HepG2 (cell line): ENCODE results near the gene TRIM25. TPM values are rescaled to one million over a fixed set of nuclear protein-coding genes. Genes with fewer than 3 reads are reported as not detected.

Source experiments
- ATAC-seq: fragments of 200-7000 bp; cut with Tn5 transposase; 3 replicates; pipeline ENCODE4 v1.9.1; 2020; ENCODE audit warnings: mild to moderate bottlenecking, moderate library complexity
- BruUV-seq: library from RNA; stranded (reverse); fragments of 400-500 nt; replicated peaks from 2 replicates; lab custom pipeline; 2021; lab: Mats Ljungman, UMichigan
- CTCF ChIA-PET: fragments of 300-600 bp; formaldehyde crosslinking; extraction: SDS; loops from one replicate; lab custom pipeline; 2021; ENCODE audit warnings: low total read pairs, inconsistent platforms, low intra/inter-chr PET ratio; lab: Yijun Ruan, JAX
- POLR2A ChIA-PET: fragments of 350-600 bp; sonication (Branson Sonifier 250); formaldehyde crosslinking; loops from one replicate; lab custom pipeline; 2020; ENCODE audit warnings: antibody characterized with exemption, inconsistent platforms; lab: Yijun Ruan, JAX
- DNase-seq: peaks from one replicate; pipeline ENCODE4 v3.0.0-alpha.2; 2015; ENCODE audit warnings: low spot score
- FAIRE-seq: peaks from 3 replicates; lab custom pipeline; 2011; peaks lifted over from hg19 to GRCh38; lab: Jason Lieb, UNC
- H2AFZ ChIP-seq: one replicate; pipeline ENCODE4 v1.6.1; 2011; ENCODE audit warnings: low read length, inconsistent platforms
- H3K27ac ChIP-seq: fragments of 300-600 bp; 3 replicates; pipeline ENCODE4 v1.8.0; 2011; ENCODE audit warnings: mixed run types, mild to moderate bottlenecking, mixed read lengths, low read length, inconsistent platforms; ENCODE audit not compliant: insufficient read depth; ENCODE audit errors: extremely low read length
- H3K27me3 ChIP-seq, 2 experiments: fragments of 200-600 bp in 1 of 2; 2 replicates in 1 of 2; 3 replicates in 1 of 2; pipeline versions ENCODE4 v1.6.0 to v1.8.0; 2011; ENCODE audit warnings: low read length in 2 of 2, mild to moderate bottlenecking in 2 of 2, moderate library complexity in 2 of 2, inconsistent platforms in 1 of 2; ENCODE audit not compliant: insufficient read depth in 2 of 2, control insufficient read depth in 1 of 2
- H3K36me3 ChIP-seq, 2 experiments: fragments of 200-600 bp in 1 of 2; replicated peaks in 1 of 2; 2 replicates in 1 of 2; 3 replicates in 1 of 2; pipeline versions ENCODE4 v1.5.1 to v1.8.0; 2011; ENCODE audit warnings: low read length in 2 of 2, inconsistent platforms in 1 of 2; ENCODE audit not compliant: insufficient read depth in 2 of 2, control insufficient read depth in 1 of 2
- H3K4me1 ChIP-seq: 2 replicates; pipeline ENCODE4 v1.5.1; 2012; ENCODE audit warnings: low read length, inconsistent platforms; ENCODE audit not compliant: insufficient read depth
- H3K4me2 ChIP-seq: 2 replicates; pipeline ENCODE4 v1.6.0; 2011; ENCODE audit warnings: low read depth, low read length, inconsistent platforms
- H3K4me3 ChIP-seq, 3 experiments: fragments of 200-600 bp in 1 of 3; sonication (generic), shearing (Covaris generic) in 1 of 3; replicated peaks in 1 of 3; 2 replicates each; pipeline ENCODE4 v1.5.1; 2011 to 2016; ENCODE audit warnings: low read length in 3 of 3, inconsistent platforms in 2 of 3, low read depth in 2 of 3, mild to moderate bottlenecking in 2 of 3, control low read depth in 1 of 3, mixed read lengths in 1 of 3; ENCODE audit not compliant: insufficient read depth in 1 of 3
- H3K79me2 ChIP-seq: one replicate; pipeline ENCODE4 v1.6.1; 2011; ENCODE audit warnings: low read length, inconsistent platforms; ENCODE audit not compliant: insufficient read depth
- H3K9ac ChIP-seq: 2 replicates; pipeline ENCODE4 v1.6.0; 2011; ENCODE audit warnings: mild to moderate bottlenecking, low read depth, low read length, inconsistent platforms; ENCODE audit not compliant: insufficient read depth
- H3K9me3 ChIP-seq: 2 replicates; pipeline ENCODE4 v1.5.1; 2012; ENCODE audit warnings: mild to moderate bottlenecking, low read length
- H4K20me1 ChIP-seq: 2 replicates; pipeline ENCODE4 v1.6.0; 2011; ENCODE audit warnings: inconsistent platforms, mild to moderate bottlenecking, low read length, moderate library complexity; ENCODE audit not compliant: insufficient read depth
- FOXA3 ChIP-seq: IDR thresholded peaks from 2 replicates; pipeline ENCODE4 v1.6.1; 2016; ENCODE audit warnings: missing genetic modification reagents, missing compliant biosample characterization
- FOXM1 ChIP-seq: sonication (generic); formaldehyde crosslinking; IDR thresholded peaks from 2 replicates; pipeline ENCODE4 v1.5.0; 2020; ENCODE audit warnings: missing genetic modification reagents
- GPN1 ChIP-seq: sonication (generic); formaldehyde crosslinking; IDR thresholded peaks from 2 replicates; pipeline ENCODE4 v1.5.1; 2020; ENCODE audit warnings: missing genetic modification reagents, borderline replicate concordance
- HIVEP1 ChIP-seq: sonication (generic); formaldehyde crosslinking; IDR thresholded peaks from 2 replicates; pipeline ENCODE4 v1.4.0; 2020; ENCODE audit warnings: mild to moderate bottlenecking, missing genetic modification reagents
- HNRNPK ChIP-seq: fragments of 200-400 bp; formaldehyde crosslinking; IDR thresholded peaks from 2 replicates; pipeline ENCODE4 v1.6.1; 2018; ENCODE audit warnings: low read length, low read depth, moderate library complexity, mild to moderate bottlenecking; ENCODE audit not compliant: poor library complexity, severe bottlenecking
- SIX1 ChIP-seq: sonication (generic); formaldehyde crosslinking; IDR thresholded peaks from 2 replicates; pipeline ENCODE4 v1.4.0; 2020; ENCODE audit warnings: missing genetic modification reagents, borderline replicate concordance
- XRCC5 ChIP-seq: fragments of 200-400 bp; formaldehyde crosslinking; optimal IDR thresholded peaks from 2 replicates; pipeline ENCODE3; 2017; ENCODE audit warnings: mild to moderate bottlenecking, low read length
- ZBTB37 ChIP-seq: sonication (generic); formaldehyde crosslinking; IDR thresholded peaks from 2 replicates; pipeline ENCODE4 v1.4.0; 2020; ENCODE audit warnings: mild to moderate bottlenecking, missing genetic modification reagents
- ZFP90 ChIP-seq: sonication (generic); formaldehyde crosslinking; IDR thresholded peaks from 2 replicates; pipeline ENCODE4 v1.8.0; 2022; ENCODE audit warnings: missing genetic modification reagents, mild to moderate bottlenecking, inconsistent platforms, borderline replicate concordance
- ZNF281 ChIP-seq: sonication (generic); formaldehyde crosslinking; IDR thresholded peaks from 2 replicates; pipeline ENCODE4 v1.4.0; 2020; ENCODE audit warnings: missing genetic modification reagents, borderline replicate concordance
- ZNF33B ChIP-seq: sonication (generic); formaldehyde crosslinking; IDR thresholded peaks from 2 replicates; pipeline ENCODE4 v1.5.1; 2020; ENCODE audit warnings: mild to moderate bottlenecking, missing genetic modification reagents
- ZNF678 ChIP-seq: sonication (generic); formaldehyde crosslinking; IDR thresholded peaks from 2 replicates; pipeline ENCODE4 v1.4.0; 2020; ENCODE audit warnings: mild to moderate bottlenecking, missing genetic modification reagents
- WGBS: methylation state at CpG from one replicate; pipeline ENCODE4 v1.1.6; 2017; ENCODE audit warnings: low lambda C conversion rate; 5-methylcytosine and 5-hydroxymethylcytosine counted together
- in situ Hi-C: cut with HindIII; loops from 2 replicates; pipeline ENCODE4 v1.10.0; 2017; ENCODE audit warnings: low pct_unique_long_range_greater_than_20kb; ENCODE audit not compliant: extremely low pct_ligation_motif_present
- intact Hi-C: fragments of 100-400 bp; cut with micrococcal nuclease; formaldehyde crosslinking; loops from one replicate; pipeline ENCODE4 v1.10.0; 2022; ENCODE audit not compliant: unreplicated experiment
- polyA plus RNA-seq, 8 experiments: library from polyadenylated mRNA; depleted of rRNA in 3 of 8; stranded (reverse) in 7 of 8; unstranded in 1 of 8; fragments of >200 nt; fragmentation: Illumina TruSeq in 4 of 8; extraction: Trizol in 4 of 8; gene quantifications; 2 replicates each; pipeline versions ENCODE4 v1.2.1 to v1.2.3, GENCODE V29; 2011 to 2016; ENCODE audit warnings: low read depth in 4 of 8, missing spikeins in 1 of 8, mixed read lengths in 1 of 8; ENCODE audit not compliant: insufficient read depth in 1 of 8
- total RNA-seq, 5 experiments: library from RNA; depleted of rRNA; stranded (reverse); fragments of >200 nt; fragmentation: Illumina TruSeq; extraction: Trizol; gene quantifications; 2 replicates each; pipeline ENCODE4 v1.2.3, GENCODE V29; 2016; ENCODE audit warnings: low read depth in 1 of 5
- TF ChIP-seq, protein P1 (sequence below): IDR thresholded peaks from 2 replicates; pipeline ENCODE4 v1.6.1; 2016; ENCODE audit warnings: missing genetic modification reagents, missing compliant biosample characterization
- TF ChIP-seq, protein P2 (sequence below): sonication (generic); formaldehyde crosslinking; IDR thresholded peaks from 2 replicates; pipeline ENCODE4 v1.4.0; 2020; ENCODE audit warnings: missing genetic modification reagents

Gene TRIM25
- total and polyA plus RNA-seq, 2 of the 13 experiments (the other 11 are each of a cell fraction or from before 2014, with no cell fraction given), result 30.8 to 42.2 TPM

- Histone ChIP-seq H3K36me3 (peaks cover 18 to 63% of the 10 kb centered on the region in 2 experiments), H3K79me2 (no peaks in the 10 kb centered on the region), H2AFZ (no peak overlapping the region), H3K4me2 (no peak overlapping the region), H3K27ac (no peak overlapping the region), H4K20me1 (peaks cover 3% of the 10 kb centered on the region; the same call in 1 of the 2 replicates), H3K4me1 (no peaks in the 10 kb centered on the region), H3K27me3 (no peaks in the 10 kb centered on the region), H3K4me3 (no peak overlapping the region), H3K9me3 (no peaks in the 10 kb centered on the region), H3K9ac (no peak overlapping the region)
- intact Hi-C loops, result loop anchor here (10.0 kb wide), 1 partner anchor 54 kb away; no protein-coding TSS in a partner anchor
- 96% methylated on average over 1 of the region's 1 CpG for WGBS
- TF ChIP-seq ZNF33B (no peak), ZNF678 (CRISPR knock-in tag) (no peak), ZBTB37 (CRISPR knock-in tag) (no peak), SIX1 (no peak), HNRNPK (no peak)
- BruUV-seq, result no TSS peak
- CTCF ChIA-PET, result no interaction called here
- DNase-seq (no peak), ATAC-seq (no peak), FAIRE-seq (no peak)
- in situ Hi-C loops, result no loop called here
- POLR2A ChIA-PET, result no interaction called here
These were observed 34.6 kb upstream of the TRIM25 start for GRCh38 chr17:56948491-56948890.

DNA sequence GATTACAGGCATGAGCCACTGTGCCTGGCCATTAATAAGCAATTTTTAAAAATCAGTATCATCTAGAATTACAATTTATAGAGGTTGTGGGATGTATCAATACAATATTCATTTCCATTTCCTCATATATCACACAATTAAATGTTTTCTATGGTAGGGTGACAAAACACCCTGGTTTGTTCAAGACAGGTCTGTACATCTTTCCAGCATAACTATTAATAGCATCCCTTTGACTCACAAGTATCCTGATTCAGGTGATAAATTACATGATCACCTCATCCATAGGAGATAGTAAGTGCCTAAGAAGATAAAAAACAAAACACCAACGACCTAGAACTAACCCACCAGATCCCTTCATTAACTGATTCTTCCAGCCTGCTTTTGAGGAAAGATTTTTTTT is 33.9 kb upstream of the TRIM25 start:
- H3K4me1 ChIP-seq, result no peaks in the 10 kb centered on the region
- ATAC-seq, result no peak
- ChIA-PET CTCF (no interaction called here), POLR2A (no interaction called here)
- no peak overlapping the region for H3K4me3 ChIP-seq
- no peak overlapping the region for H3K9ac ChIP-seq
- no peaks in the 10 kb centered on the region for H3K9me3 ChIP-seq
- no peak for FAIRE-seq
- intact Hi-C loops (loop anchor here (10.0 kb wide), 1 partner anchor 53 kb away; no protein-coding TSS in a partner anchor), in situ Hi-C loops (no loop called here)
- no TSS peak for BruUV-seq
- H3K79me2 ChIP-seq, result no peaks in the 10 kb centered on the region
- H3K4me2 ChIP-seq, result no peak overlapping the region
- H2AFZ ChIP-seq, result no peak overlapping the region
- peaks cover 18 to 69% of the 10 kb centered on the region in 2 experiments for H3K36me3 ChIP-seq
- no peaks in the 10 kb centered on the region for H4K20me1 ChIP-seq
- 69% methylated on average over 1 of the region's 1 CpG for WGBS
- H3K27me3 ChIP-seq, result no peaks in the 10 kb centered on the region
- TF ChIP-seq, protein P1, sequence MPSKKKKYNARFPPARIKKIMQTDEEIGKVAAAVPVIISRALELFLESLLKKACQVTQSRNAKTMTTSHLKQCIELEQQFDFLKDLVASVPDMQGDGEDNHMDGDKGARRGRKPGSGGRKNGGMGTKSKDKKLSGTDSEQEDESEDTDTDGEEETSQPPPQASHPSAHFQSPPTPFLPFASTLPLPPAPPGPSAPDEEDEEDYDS (CRISPR knock-in tag), result no peak
- TF ChIP-seq FOXM1 (CRISPR knock-in tag), result no peak
- TF ChIP-seq XRCC5, result no peak
- TF ChIP-seq GPN1, result no peak
- TF ChIP-seq ZFP90, result no peak
- TF ChIP-seq HIVEP1 (CRISPR knock-in tag), result no peak
- TF ChIP-seq ZNF281, result no peak
- TF ChIP-seq, protein P2, sequence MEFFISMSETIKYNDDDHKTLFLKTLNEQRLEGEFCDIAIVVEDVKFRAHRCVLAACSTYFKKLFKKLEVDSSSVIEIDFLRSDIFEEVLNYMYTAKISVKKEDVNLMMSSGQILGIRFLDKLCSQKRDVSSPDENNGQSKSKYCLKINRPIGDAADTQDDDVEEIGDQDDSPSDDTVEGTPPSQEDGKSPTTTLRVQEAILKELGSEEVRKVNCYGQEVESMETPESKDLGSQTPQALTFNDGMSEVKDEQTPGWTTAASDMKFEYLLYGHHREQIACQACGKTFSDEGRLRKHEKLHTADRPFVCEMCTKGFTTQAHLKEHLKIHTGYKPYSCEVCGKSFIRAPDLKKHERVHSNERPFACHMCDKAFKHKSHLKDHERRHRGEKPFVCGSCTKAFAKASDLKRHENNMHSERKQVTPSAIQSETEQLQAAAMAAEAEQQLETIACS (CRISPR knock-in tag), result no peak
- TF ChIP-seq FOXA3 (CRISPR knock-in tag), result no peak
- no peak for DNase-seq
- no peak overlapping the region for H3K27ac ChIP-seq
